ENCODE results near the gene TMEM18.

Gene TMEM18

DNA sequence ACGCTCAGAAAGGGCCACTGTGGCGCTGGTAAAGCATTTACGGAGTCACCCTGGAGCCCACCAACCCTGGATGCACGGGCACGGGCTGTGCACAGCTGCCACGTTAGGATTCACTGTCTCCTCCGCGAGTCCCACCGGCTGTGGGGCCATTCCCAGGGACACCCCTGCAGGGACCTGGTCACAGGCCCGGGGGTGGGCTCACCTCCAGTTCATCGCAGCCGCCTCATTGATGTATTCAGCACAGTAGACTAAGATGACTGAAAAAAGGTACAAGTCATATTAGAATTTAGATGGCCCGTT is 4.7 kb downstream of the TMEM18 start:
- DNase-seq (ENCODE audit: low read depth in 2 of 2): no peak

DNA sequence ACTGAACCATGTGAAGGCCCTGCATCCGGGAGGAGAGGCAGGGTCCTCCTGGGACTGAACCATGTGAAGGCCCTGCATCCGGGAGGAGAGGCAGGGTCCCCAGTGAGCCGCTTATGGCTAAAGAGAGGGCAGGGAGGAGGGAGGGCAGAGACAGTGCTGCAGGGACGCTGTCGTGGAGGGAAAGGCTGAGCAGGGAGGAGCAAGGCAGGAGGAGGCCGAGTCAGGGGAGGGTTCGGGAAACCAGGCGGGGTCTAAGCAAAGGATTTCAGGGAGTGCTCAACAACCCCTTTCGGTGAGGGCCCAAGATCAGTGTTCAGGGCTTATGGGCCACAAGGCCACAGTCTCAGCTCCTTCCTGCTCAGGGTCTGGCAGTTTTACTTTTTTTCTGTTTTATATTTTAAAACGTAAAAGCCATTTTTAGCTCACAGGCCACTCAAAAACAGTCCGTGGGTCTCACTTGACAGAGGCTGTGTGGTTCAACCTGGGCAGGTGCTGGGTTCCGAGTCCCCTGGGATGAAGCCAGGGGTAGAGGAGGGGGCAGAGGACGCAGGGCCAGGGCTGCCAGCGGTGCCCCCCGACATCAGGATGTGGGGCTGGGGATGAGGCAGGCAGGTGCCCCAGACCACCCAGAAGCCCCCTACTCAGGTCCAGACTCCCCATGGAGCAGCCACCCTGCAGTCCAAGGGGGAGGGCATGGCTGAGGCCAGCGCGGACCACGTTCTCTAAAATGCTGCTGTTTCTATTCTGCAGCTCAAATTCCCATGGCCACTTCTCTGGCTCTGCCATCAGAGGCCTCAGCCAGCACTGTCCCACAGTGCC is 5.2 kb downstream of the TMEM18 start:
- no peak for DNase-seq (ENCODE audit: low read depth in 2 of 2)

DNA sequence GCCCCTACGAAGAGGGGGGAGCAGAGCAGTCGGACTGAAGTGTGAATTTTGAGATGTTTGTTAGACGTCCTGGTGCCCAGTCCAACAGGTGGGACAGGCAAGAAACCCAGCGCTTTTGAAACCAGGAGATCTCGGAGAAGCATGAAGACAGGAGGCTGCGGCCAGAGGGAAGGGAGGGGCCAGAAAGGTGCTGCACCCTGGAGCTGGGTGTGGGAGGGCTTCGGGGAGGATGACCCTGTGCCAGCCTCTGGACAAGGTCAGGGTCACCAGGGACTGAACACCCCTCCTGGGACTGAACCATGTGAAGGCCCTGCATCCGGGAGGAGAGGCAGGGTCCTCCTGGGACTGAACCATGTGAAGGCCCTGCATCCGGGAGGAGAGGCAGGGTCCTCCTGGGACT is 6.1 kb downstream of the TMEM18 start:
- DNase-seq (ENCODE audit: low read depth in 2 of 2): no peak

- no peak for DNase-seq (ENCODE audit: low read depth in 2 of 2)
These were observed 6.6 kb downstream of the TMEM18 start for GRCh38 chr2:670637-671036.

- no peak for DNase-seq (ENCODE audit: low read depth in 2 of 2)
These were observed 7.9 kb downstream of the TMEM18 start for GRCh38 chr2:669323-669722.

DNA sequence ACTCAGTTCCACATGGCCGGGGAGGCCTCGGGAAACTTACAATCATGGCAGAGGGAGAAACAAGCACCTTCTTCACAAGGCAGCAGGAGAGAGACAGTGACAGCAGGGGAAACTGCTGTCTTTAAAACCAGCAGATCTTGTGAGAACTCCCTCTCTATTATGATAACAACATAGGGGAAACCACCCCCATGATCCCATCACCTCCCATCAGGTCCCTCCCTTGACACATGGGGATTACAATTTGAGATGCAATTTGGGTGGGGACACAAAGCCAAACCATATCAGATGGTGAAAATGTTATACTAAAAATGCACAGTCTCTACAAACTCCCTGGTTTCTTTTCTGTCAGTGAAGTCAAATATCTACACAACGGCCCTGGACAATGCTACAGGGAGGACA is 9.2 kb downstream of the TMEM18 start:
- no peak for DNase-seq (ENCODE audit: low read depth in 2 of 2)

- no peak for DNase-seq (ENCODE audit: low read depth in 2 of 2)
These were observed 9.7 kb downstream of the TMEM18 start for GRCh38 chr2:667332-667999.

DNA sequence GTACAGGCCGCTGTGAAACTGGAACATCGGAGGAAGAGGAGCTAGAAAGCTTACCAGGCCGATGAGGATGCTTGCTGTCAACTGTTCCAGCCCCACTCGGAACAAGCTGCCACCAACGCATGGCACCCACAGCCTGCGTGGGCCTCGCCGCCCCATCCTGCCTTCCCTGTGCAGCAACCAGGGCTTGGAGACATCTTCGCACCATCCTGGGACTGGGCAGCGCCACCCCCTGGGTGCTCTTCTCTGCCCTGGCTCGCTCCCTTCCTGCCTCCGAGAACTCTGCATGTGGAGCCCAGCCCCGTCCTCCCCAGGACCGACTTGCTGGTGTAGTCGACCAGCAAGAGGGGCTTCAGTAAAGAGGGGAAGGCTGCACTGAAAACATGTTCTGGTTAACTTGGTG is 10.8 kb downstream of the TMEM18 start:
- no peak for DNase-seq (ENCODE audit: low read depth in 2 of 2)

GRCh38 chr2:665340-666073 is 11.7 kb downstream of the TMEM18 start:
- DNase-seq (ENCODE audit: low read depth in 2 of 2): no peak

DNA sequence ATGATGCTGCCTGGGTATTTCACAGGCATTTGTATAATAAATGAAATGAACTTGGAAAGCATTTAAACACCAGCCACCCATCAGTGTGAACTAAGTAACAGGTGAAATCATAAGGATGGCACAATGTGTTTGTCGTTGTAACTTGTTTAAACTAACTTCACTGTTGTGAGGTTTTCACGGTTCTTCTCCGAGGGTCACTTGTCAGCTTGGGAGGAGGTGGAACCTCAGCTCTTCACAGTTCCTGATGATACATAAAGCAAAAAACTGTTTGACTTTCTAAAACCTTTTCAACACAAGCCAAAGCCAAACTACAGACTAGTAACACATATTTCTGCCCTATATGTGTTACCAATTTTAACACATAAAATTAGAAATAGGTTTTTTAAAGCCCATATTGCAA is 13.1 kb downstream of the TMEM18 start:
- DNase-seq (ENCODE audit: low read depth in 2 of 2): no peak

- DNase-seq (ENCODE audit: low read depth in 2 of 2): no peak
These were observed 14.0 kb downstream of the TMEM18 start for GRCh38 chr2:663221-663620.

GRCh38 chr2:661360-661635 is 15.9 kb downstream of the TMEM18 start:
- DNase-seq (ENCODE audit: low read depth in 2 of 2): no peak

GRCh38 chr2:660586-661359 is 16.4 kb downstream of the TMEM18 start:
- no peak for DNase-seq (ENCODE audit: low read depth in 2 of 2)

GRCh38 chr2:660029-660428 is 17.2 kb downstream of the TMEM18 start:
- no peak for DNase-seq (ENCODE audit: low read depth in 2 of 2)

DNA sequence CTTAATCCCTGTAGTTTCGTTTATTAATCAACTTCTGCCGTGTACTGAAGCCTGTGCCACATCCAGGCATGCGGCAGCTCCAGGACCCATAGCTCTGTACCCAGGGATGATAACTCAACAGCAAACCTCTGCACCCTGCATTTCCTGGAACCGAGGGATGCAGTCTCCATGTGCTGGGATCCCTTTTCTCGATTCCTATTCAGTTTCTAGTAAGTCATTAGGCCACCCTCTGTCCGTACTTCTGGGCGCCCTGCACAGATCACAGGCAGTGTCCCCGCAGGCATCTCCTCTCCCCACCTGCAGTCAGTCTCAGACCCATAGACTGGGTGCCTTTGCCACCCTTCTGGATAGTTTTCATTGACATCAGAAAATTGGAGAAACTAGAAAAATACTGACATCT is 18.8 kb downstream of the TMEM18 start:
- DNase-seq (ENCODE audit: low read depth in 2 of 2): no peak

DNA sequence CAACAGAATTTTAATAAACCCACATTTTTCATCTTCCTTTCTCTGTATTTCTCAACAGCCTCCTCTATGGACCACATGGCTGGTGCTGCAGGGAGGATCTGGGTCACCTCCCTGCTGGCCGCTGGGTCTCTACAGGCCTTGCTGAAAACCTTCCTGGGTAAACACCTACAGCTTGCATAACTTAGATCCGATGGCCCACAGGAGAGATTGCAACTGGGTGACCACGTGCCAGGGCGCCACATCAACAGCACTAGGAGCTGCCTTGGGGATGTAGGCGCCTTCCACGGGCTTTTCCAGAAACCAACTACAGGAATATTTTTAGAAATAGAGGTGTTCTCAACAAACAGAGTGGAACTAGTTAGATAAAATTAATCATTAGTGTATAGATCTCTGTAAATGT is 19.4 kb downstream of the TMEM18 start:
- DNase-seq (ENCODE audit: low read depth in 2 of 2): no peak

DNA sequence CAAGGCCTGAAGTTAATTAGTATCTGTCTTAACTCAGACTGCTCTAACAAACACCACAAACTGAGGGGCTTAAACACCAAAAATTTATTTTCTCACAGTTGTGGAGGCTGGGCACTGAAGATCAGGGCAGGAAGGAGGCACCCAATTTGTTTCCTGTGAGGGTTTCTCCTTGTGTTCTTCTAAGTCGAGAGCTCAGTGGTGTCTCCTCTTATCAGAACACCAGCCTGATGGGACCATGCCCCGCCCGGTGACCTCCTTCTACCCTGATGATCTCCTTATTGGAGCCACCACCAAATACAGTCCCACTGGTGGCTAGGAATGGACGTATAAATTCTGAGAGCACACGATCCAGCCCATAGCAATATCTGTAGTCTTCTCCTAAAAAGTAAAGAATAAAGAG is 20.5 kb downstream of the TMEM18 start:
- DNase-seq (ENCODE audit: low read depth in 2 of 2): no peak

DNA sequence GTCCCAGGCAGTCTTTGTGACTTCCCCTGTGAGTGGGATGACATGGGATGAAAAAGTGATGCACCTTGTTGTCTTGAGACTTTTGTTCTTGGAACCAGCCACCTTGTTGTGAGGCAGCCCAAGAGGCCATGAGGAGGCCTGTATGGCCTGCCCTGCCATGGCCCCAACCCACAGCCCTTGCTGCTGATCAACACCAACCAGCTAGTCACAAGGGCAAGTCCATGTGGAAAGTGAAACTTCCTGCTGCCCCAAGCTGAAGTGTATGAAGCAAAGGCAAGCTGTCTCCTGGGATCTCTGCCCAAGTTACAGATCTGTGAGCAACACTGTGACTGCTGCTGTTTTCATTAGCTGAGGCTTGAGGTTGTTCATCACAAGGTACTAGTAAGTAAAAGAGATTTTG is 21.6 kb downstream of the TMEM18 start:
- DNase-seq (ENCODE audit: low read depth in 2 of 2): no peak

DNA sequence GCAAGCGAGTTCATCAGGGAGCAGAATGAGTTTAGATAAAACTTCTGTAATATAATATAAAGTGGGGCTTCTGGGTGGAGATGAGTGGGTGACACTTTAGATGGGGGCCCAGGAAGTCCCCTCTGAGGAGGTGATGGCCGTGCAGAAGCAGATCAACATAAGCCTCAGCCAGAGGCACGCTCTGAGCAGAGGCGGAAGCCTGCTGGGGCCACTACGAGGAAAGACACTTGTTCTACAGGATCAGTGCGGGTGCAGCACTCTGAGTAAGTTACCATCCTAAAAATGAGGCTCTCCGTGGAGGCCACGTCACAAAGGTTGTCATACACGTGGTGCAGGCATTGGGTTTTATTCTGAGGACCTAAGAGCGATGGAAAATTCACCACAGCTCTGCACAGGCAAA is 22.3 kb downstream of the TMEM18 start:
- no peak for DNase-seq (ENCODE audit: low read depth in 2 of 2)

GRCh38 chr2:653645-654425 is 23.4 kb downstream of the TMEM18 start:
- DNase-seq (ENCODE audit: low read depth in 2 of 2): no peak

DNA sequence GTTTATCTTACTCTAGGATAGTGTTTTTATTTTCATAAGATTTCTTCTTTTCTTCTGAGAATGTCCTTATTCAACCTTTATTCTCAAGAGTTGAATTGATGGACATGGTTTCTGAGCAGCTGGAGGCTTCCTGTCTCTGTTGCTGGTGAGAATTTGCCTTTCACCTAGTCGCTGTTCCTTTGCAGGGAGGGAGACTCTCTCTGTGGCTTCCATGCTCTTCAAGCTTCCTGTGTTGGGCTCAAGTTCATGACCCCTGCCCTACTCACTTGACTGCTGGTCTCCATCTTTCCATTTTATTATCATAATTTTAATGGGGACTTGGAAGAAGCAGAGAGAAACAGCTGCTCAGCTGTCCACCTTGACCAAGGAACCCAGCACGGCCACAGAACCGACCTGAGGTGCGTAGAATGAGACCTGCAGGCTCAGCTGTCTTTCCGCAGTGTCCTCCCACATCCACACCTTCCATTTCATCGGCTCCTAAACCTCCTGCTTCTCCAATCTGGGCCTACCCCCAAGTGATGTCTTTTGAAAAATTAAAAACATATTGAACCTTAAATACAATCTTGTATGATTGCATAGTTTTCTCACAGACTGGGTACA is 24.2 kb downstream of the TMEM18 start:
- no peak for DNase-seq (ENCODE audit: low read depth in 2 of 2)
